ENCODE data around the gene RASL10A.
"Not testable (repeated sequence)": the region's sequence is repeated elsewhere in the genome, so short reads cannot be mapped to it uniquely, and the experiment has no call there.

RASL10A gene

GRCh38 chr22:29351042-29351441, 35.5 kb upstream of the RASL10A start:
- TF ChIP-seq, protein P1, sequence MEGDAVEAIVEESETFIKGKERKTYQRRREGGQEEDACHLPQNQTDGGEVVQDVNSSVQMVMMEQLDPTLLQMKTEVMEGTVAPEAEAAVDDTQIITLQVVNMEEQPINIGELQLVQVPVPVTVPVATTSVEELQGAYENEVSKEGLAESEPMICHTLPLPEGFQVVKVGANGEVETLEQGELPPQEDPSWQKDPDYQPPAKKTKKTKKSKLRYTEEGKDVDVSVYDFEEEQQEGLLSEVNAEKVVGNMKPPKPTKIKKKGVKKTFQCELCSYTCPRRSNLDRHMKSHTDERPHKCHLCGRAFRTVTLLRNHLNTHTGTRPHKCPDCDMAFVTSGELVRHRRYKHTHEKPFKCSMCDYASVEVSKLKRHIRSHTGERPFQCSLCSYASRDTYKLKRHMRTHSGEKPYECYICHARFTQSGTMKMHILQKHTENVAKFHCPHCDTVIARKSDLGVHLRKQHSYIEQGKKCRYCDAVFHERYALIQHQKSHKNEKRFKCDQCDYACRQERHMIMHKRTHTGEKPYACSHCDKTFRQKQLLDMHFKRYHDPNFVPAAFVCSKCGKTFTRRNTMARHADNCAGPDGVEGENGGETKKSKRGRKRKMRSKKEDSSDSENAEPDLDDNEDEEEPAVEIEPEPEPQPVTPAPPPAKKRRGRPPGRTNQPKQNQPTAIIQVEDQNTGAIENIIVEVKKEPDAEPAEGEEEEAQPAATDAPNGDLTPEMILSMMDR (conservative IDR thresholded peaks at IDR 0.05; ENCODE audit: low read length), result no peak
- DNase-seq (ENCODE audit: low read depth), result no peak
- no peak overlapping the region for H3K4me3 ChIP-seq (ENCODE audit: low read length)

DNA sequence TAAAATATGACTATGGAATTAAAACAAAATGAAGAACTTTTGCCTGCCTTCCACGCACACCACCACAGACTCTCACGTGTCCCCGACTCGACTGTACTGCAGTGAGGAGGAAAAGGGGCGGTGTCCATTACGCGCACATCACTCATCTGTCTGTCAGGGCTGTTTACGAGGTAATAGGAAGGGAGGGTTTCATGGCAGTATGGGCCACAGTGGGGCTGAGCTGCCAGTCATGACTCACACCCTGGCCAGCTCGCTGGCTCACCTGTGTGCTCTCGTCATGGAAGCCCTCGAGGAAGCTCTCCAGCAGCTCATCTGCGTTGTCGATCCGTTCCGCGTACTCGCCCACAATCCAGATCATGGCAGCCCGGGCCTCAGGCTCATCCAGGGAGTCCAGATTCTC, 33.5 kb upstream of the RASL10A start:
- DNase-seq (ENCODE audit: low read depth), result no peak
- no peak overlapping the region for H3K4me3 ChIP-seq (ENCODE audit: low read length)
- TF ChIP-seq, protein P1 (conservative IDR thresholded peaks at IDR 0.05; ENCODE audit: low read length), result no peak

DNA sequence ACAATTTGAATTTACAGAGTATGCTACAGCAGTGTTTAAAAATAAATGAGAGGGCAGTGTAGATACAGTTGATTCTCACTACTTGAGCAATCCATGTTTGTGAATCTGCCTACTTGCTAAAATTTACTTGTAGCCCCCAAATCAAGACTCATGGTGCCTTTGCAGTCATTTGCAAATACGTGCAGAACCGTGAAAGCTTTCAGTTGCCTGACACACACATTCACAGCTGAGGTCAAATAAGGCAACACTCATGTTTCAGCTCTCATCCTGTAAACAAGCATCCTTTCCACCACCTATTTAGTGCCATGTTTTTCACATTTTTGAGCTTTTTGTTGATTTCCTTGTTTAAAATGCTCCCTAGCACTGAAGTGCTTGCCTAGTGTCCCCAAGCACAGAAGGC, 32.5 kb upstream of the RASL10A start:
- TF ChIP-seq, protein P1 (conservative IDR thresholded peaks at IDR 0.05; ENCODE audit: low read length), result no peak
- no peak overlapping the region for H3K4me3 ChIP-seq (ENCODE audit: low read length)
- DNase-seq (ENCODE audit: low read depth), result no peak

DNA sequence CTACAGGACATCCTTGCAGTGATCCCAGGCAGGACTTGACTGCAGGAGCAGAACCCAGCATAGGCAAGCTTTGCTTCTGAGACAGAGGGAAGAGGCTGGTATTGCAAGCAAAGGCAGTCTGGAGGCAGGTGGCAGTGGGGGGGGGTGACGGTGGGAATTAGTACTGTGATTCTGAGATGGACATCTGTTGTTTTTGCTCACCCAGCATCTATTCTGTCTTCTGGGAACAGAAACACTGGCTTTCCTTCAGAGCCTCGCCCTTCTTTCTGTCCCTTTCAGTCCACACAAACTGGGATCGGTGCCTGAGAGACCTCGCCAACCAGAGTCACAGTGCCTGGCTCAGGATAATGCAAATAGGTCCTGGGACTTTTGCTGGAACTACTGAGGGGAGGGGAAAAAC, 31.2 kb upstream of the RASL10A start:
- no peak overlapping the region for H3K4me3 ChIP-seq (ENCODE audit: low read length)
- TF ChIP-seq, protein P1 (conservative IDR thresholded peaks at IDR 0.05; ENCODE audit: low read length), result no peak
- DNase-seq (ENCODE audit: low read depth), result no peak

- H3K4me3 ChIP-seq (ENCODE audit: low read length), result no peak overlapping the region
- TF ChIP-seq, protein P1 (conservative IDR thresholded peaks at IDR 0.05; ENCODE audit: low read length), result no peak
- peak; percentile 46 for DNase-seq (ENCODE audit: low read depth)
Observed at GRCh38 chr22:29345932-29346331, 30.4 kb upstream of the RASL10A start.

DNA sequence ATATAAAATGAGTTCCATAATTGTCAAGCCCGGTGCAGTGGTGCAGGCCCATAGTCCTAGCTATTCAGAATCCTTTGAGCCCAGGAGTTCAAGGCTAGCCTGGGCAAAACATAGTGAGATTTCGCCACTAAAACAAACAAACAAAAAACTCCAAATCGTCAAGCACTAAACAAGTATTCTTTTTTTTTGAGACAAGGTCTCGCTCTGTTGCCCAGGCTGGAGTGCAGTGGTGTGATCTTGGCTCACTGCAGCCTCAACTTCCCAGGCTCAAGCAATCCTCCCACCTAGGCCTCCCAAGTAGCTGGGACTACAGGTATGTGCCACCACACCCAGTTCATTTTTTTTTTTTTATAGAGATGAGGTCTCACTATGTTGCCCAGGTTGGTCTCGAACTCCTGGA, 29.4 kb upstream of the RASL10A start:
- DNase-seq (ENCODE audit: low read depth); H3K4me3 ChIP-seq (ENCODE audit: low read length): not testable (repeated sequence)

GRCh38 chr22:29344137-29344536, 28.6 kb upstream of the RASL10A start:
- TF ChIP-seq, protein P1 (conservative IDR thresholded peaks at IDR 0.05; ENCODE audit: low read length), result no peak
- peak; percentile 95 for DNase-seq (ENCODE audit: low read depth)

GRCh38 chr22:29343313-29343805, 27.9 kb upstream of the RASL10A start:
- TF ChIP-seq, protein P1 (conservative IDR thresholded peaks at IDR 0.05; ENCODE audit: low read length), result no peak
- no peak overlapping the region for H3K4me3 ChIP-seq (ENCODE audit: low read length)
- peak; percentile 78 for DNase-seq (ENCODE audit: low read depth)

More at GRCh38 chr22:29344137-29344536, 28.6 kb upstream of the RASL10A start:
- no peak overlapping the region for H3K4me3 ChIP-seq (ENCODE audit: low read length)

All from AG10803 (cell line).